Liver (tissue), 9 donors: ENCODE data around the gene LCA5L. TPM values are rescaled to one million over a fixed set of nuclear protein-coding genes. Genes with fewer than 3 reads are reported as not detected.

Source experiments
- DNase-seq: peaks from one replicate; pipeline ENCODE4 v3.0.0-alpha.2; 2017; ENCODE audit warnings: low spot score
- H3K27ac ChIP-seq, 2 donors: one replicate each; pipeline ENCODE4 v1.7.0; 2013; ENCODE audit warnings: inconsistent platforms in 2 of 2, low read length in 2 of 2, control low read depth in 1 of 2, low read depth in 1 of 2, mild to moderate bottlenecking in 1 of 2
- H3K27me3 ChIP-seq, 4 donors: one replicate each; pipeline versions ENCODE4 v1.6.1 to v1.7.0; 2013; ENCODE audit warnings: low read length in 3 of 4, inconsistent platforms in 1 of 4, mild to moderate bottlenecking in 1 of 4, moderate library complexity in 1 of 4; ENCODE audit not compliant: control insufficient read depth in 4 of 4, insufficient read depth in 4 of 4
- H3K36me3 ChIP-seq, 4 donors: one replicate each; pipeline versions ENCODE4 v1.6.1 to v1.7.0; 2013; ENCODE audit warnings: low read length in 3 of 4, mild to moderate bottlenecking in 3 of 4, low read depth in 1 of 4, moderate library complexity in 1 of 4; ENCODE audit not compliant: control insufficient read depth in 4 of 4, insufficient read depth in 3 of 4
- H3K4me1 ChIP-seq, 4 donors: one replicate each; pipeline versions ENCODE4 v1.6.1 to v1.7.0; 2013; ENCODE audit warnings: low read length in 3 of 4, mild to moderate bottlenecking in 3 of 4, moderate library complexity in 1 of 4; ENCODE audit not compliant: control insufficient read depth in 4 of 4, insufficient read depth in 4 of 4
- H3K4me3 ChIP-seq, 3 donors: one replicate each; pipeline versions ENCODE4 v1.6.1 to v1.7.0; 2013; ENCODE audit warnings: low read length in 3 of 3, control low read depth in 1 of 3, low read depth in 1 of 3, mild to moderate bottlenecking in 1 of 3
- H3K9ac ChIP-seq, 2 donors: one replicate each; pipeline ENCODE4 v1.7.0; 2013; ENCODE audit warnings: low read length in 2 of 2, mild to moderate bottlenecking in 2 of 2, moderate library complexity in 2 of 2, control low read depth in 1 of 2, low read depth in 1 of 2
- H3K9me3 ChIP-seq, 4 donors: one replicate each; pipeline versions ENCODE4 v1.6.1 to v1.7.0; 2013; ENCODE audit warnings: low read length in 3 of 4; ENCODE audit not compliant: control insufficient read depth in 4 of 4
- EGR1 ChIP-seq, 2 donors: IDR thresholded peaks; 2 replicates each; pipeline ENCODE4 v1.6.1; 2016 to 2018; ENCODE audit warnings: antibody characterized with exemption in 2 of 2, low read depth in 2 of 2
- FOXA1 ChIP-seq: IDR thresholded peaks from 2 replicates; pipeline ENCODE4 v1.6.1; 2016; ENCODE audit warnings: antibody characterized with exemption
- FOXA2 ChIP-seq: IDR thresholded peaks from 2 replicates; pipeline ENCODE4 v1.6.1; 2016; ENCODE audit warnings: antibody characterized with exemption
- GABPA ChIP-seq, 2 donors: IDR thresholded peaks in 1 of 2; conservative IDR thresholded peaks in 1 of 2; 2 replicates each; pipeline ENCODE4 v1.6.1; 2016; ENCODE audit warnings: antibody characterized with exemption in 2 of 2, mild to moderate bottlenecking in 1 of 2, moderate library complexity in 1 of 2
- HNF4A ChIP-seq, 2 donors: conservative IDR thresholded peaks; 2 replicates each; pipeline ENCODE4 v1.6.1; 2016; ENCODE audit warnings: antibody characterized with exemption in 2 of 2, mild to moderate bottlenecking in 2 of 2
- HNF4G ChIP-seq: IDR thresholded peaks from 2 replicates; pipeline ENCODE4 v1.6.1; 2016; ENCODE audit warnings: antibody characterized with exemption
- JUND ChIP-seq, 2 donors: IDR thresholded peaks; 2 replicates each; pipeline ENCODE4 v1.6.1; 2016; ENCODE audit warnings: antibody characterized with exemption in 2 of 2
- NR2F2 ChIP-seq: IDR thresholded peaks from 2 replicates; pipeline ENCODE4 v1.6.1; 2016; ENCODE audit warnings: antibody characterized with exemption
- RAD21 ChIP-seq, 2 donors: IDR thresholded peaks; 2 replicates each; pipeline ENCODE4 v1.6.1; 2016; ENCODE audit warnings: antibody characterized with exemption in 2 of 2, mild to moderate bottlenecking in 2 of 2
- RXRA ChIP-seq, 2 donors: IDR thresholded peaks; 2 replicates each; pipeline ENCODE4 v1.6.1; 2017 to 2018; ENCODE audit warnings: antibody characterized with exemption in 2 of 2, mild to moderate bottlenecking in 1 of 2
- SP1 ChIP-seq: IDR thresholded peaks from 2 replicates; pipeline ENCODE4 v1.6.1; 2018; ENCODE audit warnings: antibody characterized with exemption, mild to moderate bottlenecking
- TAF1 ChIP-seq: conservative IDR thresholded peaks from 2 replicates; pipeline ENCODE4 v1.6.1; 2016; ENCODE audit warnings: antibody characterized with exemption, mild to moderate bottlenecking
- YY1 ChIP-seq: IDR thresholded peaks from 2 replicates; pipeline ENCODE4 v1.6.1; 2016; ENCODE audit warnings: antibody characterized with exemption, mild to moderate bottlenecking
- WGBS: extraction: QIAGEN DNeasy Blood & Tissue Kit; methylation state at CpG from one replicate; pipeline ENCODE4 v1.1.7; 2013; 5-methylcytosine and 5-hydroxymethylcytosine counted together
- polyA plus RNA-seq, 2 donors: library from polyadenylated mRNA; stranded (reverse) in 1 of 2; unstranded in 1 of 2; fragments of 200-250 nt in 1 of 2; fragments of >200 nt in 1 of 2; fragmentation: Nextera tagmentation in 1 of 2; extraction: Ambion mirVana in 1 of 2; gene quantifications; one replicate each; pipeline versions ENCODE4 v1.2.1 to v1.2.3, GENCODE V29; 2013 to 2015
- total RNA-seq, 2 donors: library from RNA; depleted of rRNA; stranded (reverse); fragments of >200 nt; gene quantifications; one replicate each; pipeline ENCODE4 v1.2.3, GENCODE V29; 2014
- TF ChIP-seq, protein P1 (sequence below): IDR thresholded peaks from 2 replicates; pipeline ENCODE4 v1.6.1; 2016; ENCODE audit warnings: antibody characterized with exemption, mild to moderate bottlenecking
- TF ChIP-seq, protein P2 (sequence below): IDR thresholded peaks from 2 replicates; pipeline ENCODE4 v1.6.1; 2016; ENCODE audit warnings: antibody characterized with exemption
- TF ChIP-seq, protein P3 (sequence below): IDR thresholded peaks from 2 replicates; pipeline ENCODE4 v1.6.1; 2016; ENCODE audit warnings: antibody characterized with exemption
- donor health status: healthy.
- donor health status: healthy.
- donor health status: healthy.
- donor health status: healthy.
- donor health status: healthy.

Gene LCA5L
- total and polyA plus RNA-seq, 4 donors, result 0.19 to 1.6 (median 0.99) TPM

DNA sequence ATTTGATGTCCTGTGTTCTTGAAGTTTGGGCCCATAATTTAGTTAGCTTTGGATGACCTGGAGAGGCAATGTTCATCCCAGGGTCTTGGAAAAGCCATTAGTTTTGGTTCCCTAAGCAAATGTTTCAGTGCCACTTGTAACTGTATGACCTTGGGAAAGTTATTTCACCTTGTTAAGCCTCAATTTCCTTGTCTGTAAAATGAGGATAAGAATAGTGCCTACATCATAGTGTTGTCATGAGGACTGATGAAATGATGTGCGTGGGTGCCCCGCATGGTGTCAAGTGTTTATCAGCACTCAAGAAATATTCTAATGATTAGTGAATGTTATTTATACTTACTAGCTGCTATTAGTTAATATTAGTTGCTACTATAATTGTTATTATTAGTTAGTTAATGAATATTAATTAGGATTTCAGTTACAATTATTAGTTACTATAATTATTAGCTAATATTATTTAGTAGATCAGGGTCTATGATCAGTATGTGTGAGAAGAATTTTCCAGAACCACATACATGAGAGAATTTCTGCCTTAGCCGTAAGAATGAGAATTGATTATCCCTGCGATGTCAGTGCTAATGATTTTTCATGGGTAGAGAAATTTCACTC lies 8.1 kb upstream of the LCA5L start:
- no peak overlapping the region for H3K27ac ChIP-seq
- WGBS, result 98% methylated on average over 4 of the region's 4 CpGs

DNA sequence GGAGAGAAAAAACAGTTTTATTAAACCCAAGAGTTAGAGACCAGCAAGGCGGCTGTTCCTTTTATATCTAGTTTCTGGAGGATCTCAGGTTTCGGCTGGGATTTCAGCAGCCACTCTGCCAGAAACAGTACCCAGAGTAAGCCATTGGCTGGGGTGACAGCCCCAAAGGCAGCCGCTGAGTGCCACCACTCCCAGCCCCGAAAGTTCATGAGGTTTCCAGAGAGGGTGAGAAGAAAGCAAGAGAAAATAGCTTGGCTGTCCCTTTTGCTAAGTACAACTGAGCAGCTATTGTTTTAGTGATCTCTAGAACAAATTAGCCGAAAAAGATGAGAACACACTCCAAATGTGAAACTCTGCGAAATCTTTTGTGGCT lies 7.4 kb upstream of the LCA5L start:
- Histone ChIP-seq H3K9ac (no peak overlapping the region), H3K36me3 (no peaks in the 10 kb centered on the region), H3K27me3 (no peaks in the 10 kb centered on the region), H3K9me3 (no peaks in the 10 kb centered on the region), H3K27ac (no peak overlapping the region), H3K4me3 (no peak overlapping the region), H3K4me1 (no peaks in the 10 kb centered on the region)
- 91% methylated on average over 6 of the region's 6 CpGs for whole genome bisulfite sequencing
- DNase-seq, result no peak
- TF ChIP-seq FOXA1, result no peak
- TF ChIP-seq RXRA (IDR thresholded peaks at IDR 0.05), result no peak
- TF ChIP-seq, protein P1, sequence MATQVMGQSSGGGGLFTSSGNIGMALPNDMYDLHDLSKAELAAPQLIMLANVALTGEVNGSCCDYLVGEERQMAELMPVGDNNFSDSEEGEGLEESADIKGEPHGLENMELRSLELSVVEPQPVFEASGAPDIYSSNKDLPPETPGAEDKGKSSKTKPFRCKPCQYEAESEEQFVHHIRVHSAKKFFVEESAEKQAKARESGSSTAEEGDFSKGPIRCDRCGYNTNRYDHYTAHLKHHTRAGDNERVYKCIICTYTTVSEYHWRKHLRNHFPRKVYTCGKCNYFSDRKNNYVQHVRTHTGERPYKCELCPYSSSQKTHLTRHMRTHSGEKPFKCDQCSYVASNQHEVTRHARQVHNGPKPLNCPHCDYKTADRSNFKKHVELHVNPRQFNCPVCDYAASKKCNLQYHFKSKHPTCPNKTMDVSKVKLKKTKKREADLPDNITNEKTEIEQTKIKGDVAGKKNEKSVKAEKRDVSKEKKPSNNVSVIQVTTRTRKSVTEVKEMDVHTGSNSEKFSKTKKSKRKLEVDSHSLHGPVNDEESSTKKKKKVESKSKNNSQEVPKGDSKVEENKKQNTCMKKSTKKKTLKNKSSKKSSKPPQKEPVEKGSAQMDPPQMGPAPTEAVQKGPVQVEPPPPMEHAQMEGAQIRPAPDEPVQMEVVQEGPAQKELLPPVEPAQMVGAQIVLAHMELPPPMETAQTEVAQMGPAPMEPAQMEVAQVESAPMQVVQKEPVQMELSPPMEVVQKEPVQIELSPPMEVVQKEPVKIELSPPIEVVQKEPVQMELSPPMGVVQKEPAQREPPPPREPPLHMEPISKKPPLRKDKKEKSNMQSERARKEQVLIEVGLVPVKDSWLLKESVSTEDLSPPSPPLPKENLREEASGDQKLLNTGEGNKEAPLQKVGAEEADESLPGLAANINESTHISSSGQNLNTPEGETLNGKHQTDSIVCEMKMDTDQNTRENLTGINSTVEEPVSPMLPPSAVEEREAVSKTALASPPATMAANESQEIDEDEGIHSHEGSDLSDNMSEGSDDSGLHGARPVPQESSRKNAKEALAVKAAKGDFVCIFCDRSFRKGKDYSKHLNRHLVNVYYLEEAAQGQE, result no peak
- no peak for TF ChIP-seq RAD21 (IDR thresholded peaks at IDR 0.05)
- TF ChIP-seq FOXA2, result no peak
- no peak for TF ChIP-seq SP1
- TF ChIP-seq YY1, result no peak
- no peak for TF ChIP-seq HNF4G
- no peak for TF ChIP-seq JUND (IDR thresholded peaks at IDR 0.05)
- TF ChIP-seq, protein P2, sequence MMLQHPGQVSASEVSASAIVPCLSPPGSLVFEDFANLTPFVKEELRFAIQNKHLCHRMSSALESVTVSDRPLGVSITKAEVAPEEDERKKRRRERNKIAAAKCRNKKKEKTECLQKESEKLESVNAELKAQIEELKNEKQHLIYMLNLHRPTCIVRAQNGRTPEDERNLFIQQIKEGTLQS, result no peak
- no peak for TF ChIP-seq NR2F2
- TF ChIP-seq TAF1, result no peak
- TF ChIP-seq GABPA (IDR thresholded peaks at IDR 0.05 in 1 of 2, conservative IDR thresholded peaks at IDR 0.05 in 1 of 2), result no peak
- no peak for TF ChIP-seq EGR1 (IDR thresholded peaks at IDR 0.05; ENCODE audit: low read depth in 2 of 2)

More for the DNA sequence above, 8.1 kb upstream of the LCA5L start:
- no peaks in the 10 kb centered on the region for H3K36me3 ChIP-seq
- no peaks in the 10 kb centered on the region for H3K27me3 ChIP-seq
- no peak for DNase-seq
- no peaks in the 10 kb centered on the region for H3K9me3 ChIP-seq
- TF ChIP-seq YY1 (no peak), TAF1 (no peak), RXRA (IDR thresholded peaks at IDR 0.05) (no peak), FOXA1 (no peak), EGR1 (IDR thresholded peaks at IDR 0.05; ENCODE audit: low read depth in 2 of 2) (no peak), RAD21 (IDR thresholded peaks at IDR 0.05) (no peak), HNF4A (conservative IDR thresholded peaks at IDR 0.05) (no peak), GABPA (IDR thresholded peaks at IDR 0.05 in 1 of 2, conservative IDR thresholded peaks at IDR 0.05 in 1 of 2) (no peak)
- TF ChIP-seq, protein P3, sequence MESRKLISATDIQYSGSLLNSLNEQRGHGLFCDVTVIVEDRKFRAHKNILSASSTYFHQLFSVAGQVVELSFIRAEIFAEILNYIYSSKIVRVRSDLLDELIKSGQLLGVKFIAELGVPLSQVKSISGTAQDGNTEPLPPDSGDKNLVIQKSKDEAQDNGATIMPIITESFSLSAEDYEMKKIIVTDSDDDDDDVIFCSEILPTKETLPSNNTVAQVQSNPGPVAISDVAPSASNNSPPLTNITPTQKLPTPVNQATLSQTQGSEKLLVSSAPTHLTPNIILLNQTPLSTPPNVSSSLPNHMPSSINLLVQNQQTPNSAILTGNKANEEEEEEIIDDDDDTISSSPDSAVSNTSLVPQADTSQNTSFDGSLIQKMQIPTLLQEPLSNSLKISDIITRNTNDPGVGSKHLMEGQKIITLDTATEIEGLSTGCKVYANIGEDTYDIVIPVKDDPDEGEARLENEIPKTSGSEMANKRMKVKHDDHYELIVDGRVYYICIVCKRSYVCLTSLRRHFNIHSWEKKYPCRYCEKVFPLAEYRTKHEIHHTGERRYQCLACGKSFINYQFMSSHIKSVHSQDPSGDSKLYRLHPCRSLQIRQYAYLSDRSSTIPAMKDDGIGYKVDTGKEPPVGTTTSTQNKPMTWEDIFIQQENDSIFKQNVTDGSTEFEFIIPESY, result no peak
- TF ChIP-seq, protein P2, result no peak
- H3K4me3 ChIP-seq, result no peak overlapping the region
- no peak overlapping the region for H3K9ac ChIP-seq
- no peaks in the 10 kb centered on the region for H3K4me1 ChIP-seq
